Panc1 (cell line): ENCODE results near the gene DGKD. TPM values are rescaled to one million over a fixed set of nuclear protein-coding genes. Genes with fewer than 3 reads are reported as not detected.

Experiments used
- ATAC-seq: fragments of 200-7000 bp; cut with Tn5 transposase; 2 replicates; pipeline ENCODE4 v1.9.1; 2020; ENCODE audit warnings: mild to moderate bottlenecking, moderate library complexity
- BruUV-seq: library from RNA; stranded (reverse); fragments of 400-500 nt; replicated peaks from 2 replicates; lab custom pipeline; 2021; lab: Mats Ljungman, UMichigan
- CTCF ChIA-PET: fragments of 300-600 bp; sonication (Branson Sonifier 250); formaldehyde crosslinking; loops from one replicate; lab custom pipeline; 2022; ENCODE audit warnings: antibody characterized with exemption; lab: Charles Lee
- POLR2A ChIA-PET: fragments of 300-600 bp; sonication (Branson Sonifier 250); formaldehyde crosslinking; loops from one replicate; lab custom pipeline; 2022; ENCODE audit warnings: antibody characterized with exemption; lab: Charles Lee
- DNase-seq: peaks from one replicate; pipeline ENCODE4 v3.0.0-alpha.2; 2010; ENCODE audit warnings: low read depth, low spot score
- H3K27ac ChIP-seq: 2 replicates; pipeline ENCODE4 v1.5.1; 2011; ENCODE audit warnings: mild to moderate bottlenecking, low read length, inconsistent platforms
- H3K27me3 ChIP-seq: fragments of 200-500 bp; sonication (Bioruptor generic); 2 replicates; pipeline ENCODE4 v1.6.0; 2014; ENCODE audit warnings: low read length, inconsistent platforms; ENCODE audit not compliant: control insufficient read depth, insufficient read depth
- H3K36me3 ChIP-seq: fragments of 200-500 bp; sonication (Bioruptor generic); 2 replicates; pipeline ENCODE4 v1.5.1; 2014; ENCODE audit warnings: inconsistent platforms, mild to moderate bottlenecking, low read length, moderate library complexity; ENCODE audit not compliant: control insufficient read depth, insufficient read depth
- H3K4me1 ChIP-seq: 2 replicates; pipeline ENCODE4 v1.5.1; 2011; ENCODE audit warnings: inconsistent platforms, mild to moderate bottlenecking, low read length, moderate library complexity; ENCODE audit not compliant: control insufficient read depth, insufficient read depth
- H3K4me3 ChIP-seq, 2 experiments: 2 replicates each; pipeline ENCODE4 v1.5.1; 2011 to 2012; ENCODE audit warnings: low read depth in 2 of 2, low read length in 2 of 2, mild to moderate bottlenecking in 2 of 2, inconsistent platforms in 1 of 2, moderate library complexity in 1 of 2
- H3K9me3 ChIP-seq: fragments of 200-500 bp; sonication (Bioruptor generic); 2 replicates; pipeline ENCODE4 v1.5.1; 2014; ENCODE audit warnings: low read depth, mild to moderate bottlenecking, inconsistent platforms, low read length, moderate library complexity; ENCODE audit not compliant: control insufficient read depth, insufficient read depth
- POLR2AphosphoS5 ChIP-seq: IDR thresholded peaks from 2 replicates; pipeline ENCODE4 v1.6.1; 2012; ENCODE audit warnings: mild to moderate bottlenecking, low read depth, low read length, moderate library complexity
- SIN3A ChIP-seq: IDR thresholded peaks from 2 replicates; pipeline ENCODE4 v1.6.1; 2012; ENCODE audit warnings: low read depth, mild to moderate bottlenecking, low read length, moderate library complexity, borderline replicate concordance; ENCODE audit not compliant: insufficient read depth
- TCF7L2 ChIP-seq: IDR thresholded peaks from 2 replicates; pipeline ENCODE4 v1.6.1; 2011; ENCODE audit warnings: mild to moderate bottlenecking, low read depth, low read length, inconsistent platforms
- in situ Hi-C: cut with HindIII; loops from 2 replicates; pipeline ENCODE4 v1.10.0; 2016; ENCODE audit warnings: low sequenced_read_pairs, low pct_unique_long_range_greater_than_20kb
- intact Hi-C: fragments of 100-400 bp; cut with micrococcal nuclease; formaldehyde crosslinking; loops from one replicate; pipeline ENCODE4 v1.10.0; 2022; ENCODE audit not compliant: unreplicated experiment
- total RNA-seq: library from RNA; stranded (reverse); gene quantifications from one replicate; pipeline ENCODE4 v1.2.1, GENCODE V29; 2021; ENCODE audit not compliant: unreplicated experiment
- TF ChIP-seq, protein P1 (sequence below), 2 experiments: IDR thresholded peaks; 2 replicates each; pipeline ENCODE4 v1.6.1; 2011 to 2012; ENCODE audit warnings: low read depth in 2 of 2, control low read depth in 1 of 2, low read length in 1 of 2, mild to moderate bottlenecking in 1 of 2, moderate library complexity in 1 of 2; ENCODE audit not compliant: insufficient read depth in 1 of 2
- TF ChIP-seq, protein P2 (sequence below): fragments of 450-650 bp; IDR thresholded peaks from 2 replicates; pipeline ENCODE4 v1.5.1; 2017; ENCODE audit warnings: mild to moderate bottlenecking

Gene DGKD
- total RNA-seq, 1 experiment from 2014 or later = 89.0 TPM

DNA sequence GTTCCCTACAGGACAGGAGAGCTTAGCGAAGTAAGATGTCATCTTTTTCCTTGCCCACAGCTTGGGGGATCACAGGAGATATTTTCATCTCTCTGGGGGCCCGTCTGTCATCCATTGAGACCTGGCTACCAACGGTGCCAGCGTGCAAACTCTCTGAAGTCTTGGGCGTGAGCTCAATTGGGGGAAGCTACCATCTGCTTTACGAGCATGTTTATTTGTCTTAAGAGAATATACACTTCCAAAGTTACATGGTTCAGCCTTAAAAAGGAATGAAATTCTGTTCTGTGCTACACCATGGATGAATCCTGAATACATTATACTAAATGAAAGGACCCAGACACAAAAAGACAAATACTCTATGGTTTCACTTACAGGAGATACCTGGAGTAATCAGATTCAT lies 33.1 kb upstream of the DGKD start:
- ATAC-seq (no peak), DNase-seq (no peak)
- Histone ChIP-seq H3K27me3 (no peaks in the 10 kb centered on the region), H3K27ac (no peak overlapping the region), H3K4me1 (no peaks in the 10 kb centered on the region), H3K9me3 (no peaks in the 10 kb centered on the region), H3K4me3 (no peak overlapping the region), H3K36me3 (no peaks in the 10 kb centered on the region)
- ChIA-PET CTCF (interaction anchor here (0.7 kb wide), 1 partner anchor 215 kb away, joined by 3 read pairs; no protein-coding TSS in a partner anchor), POLR2A (interaction anchor here (0.6 kb wide), 1 partner anchor 501 kb away, joined by 6 read pairs; no protein-coding TSS in a partner anchor)
- in situ Hi-C loops (no loop called here), intact Hi-C loops (no loop called here)
- no peak for TF ChIP-seq TCF7L2
- TF ChIP-seq, protein P1, sequence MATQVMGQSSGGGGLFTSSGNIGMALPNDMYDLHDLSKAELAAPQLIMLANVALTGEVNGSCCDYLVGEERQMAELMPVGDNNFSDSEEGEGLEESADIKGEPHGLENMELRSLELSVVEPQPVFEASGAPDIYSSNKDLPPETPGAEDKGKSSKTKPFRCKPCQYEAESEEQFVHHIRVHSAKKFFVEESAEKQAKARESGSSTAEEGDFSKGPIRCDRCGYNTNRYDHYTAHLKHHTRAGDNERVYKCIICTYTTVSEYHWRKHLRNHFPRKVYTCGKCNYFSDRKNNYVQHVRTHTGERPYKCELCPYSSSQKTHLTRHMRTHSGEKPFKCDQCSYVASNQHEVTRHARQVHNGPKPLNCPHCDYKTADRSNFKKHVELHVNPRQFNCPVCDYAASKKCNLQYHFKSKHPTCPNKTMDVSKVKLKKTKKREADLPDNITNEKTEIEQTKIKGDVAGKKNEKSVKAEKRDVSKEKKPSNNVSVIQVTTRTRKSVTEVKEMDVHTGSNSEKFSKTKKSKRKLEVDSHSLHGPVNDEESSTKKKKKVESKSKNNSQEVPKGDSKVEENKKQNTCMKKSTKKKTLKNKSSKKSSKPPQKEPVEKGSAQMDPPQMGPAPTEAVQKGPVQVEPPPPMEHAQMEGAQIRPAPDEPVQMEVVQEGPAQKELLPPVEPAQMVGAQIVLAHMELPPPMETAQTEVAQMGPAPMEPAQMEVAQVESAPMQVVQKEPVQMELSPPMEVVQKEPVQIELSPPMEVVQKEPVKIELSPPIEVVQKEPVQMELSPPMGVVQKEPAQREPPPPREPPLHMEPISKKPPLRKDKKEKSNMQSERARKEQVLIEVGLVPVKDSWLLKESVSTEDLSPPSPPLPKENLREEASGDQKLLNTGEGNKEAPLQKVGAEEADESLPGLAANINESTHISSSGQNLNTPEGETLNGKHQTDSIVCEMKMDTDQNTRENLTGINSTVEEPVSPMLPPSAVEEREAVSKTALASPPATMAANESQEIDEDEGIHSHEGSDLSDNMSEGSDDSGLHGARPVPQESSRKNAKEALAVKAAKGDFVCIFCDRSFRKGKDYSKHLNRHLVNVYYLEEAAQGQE (IDR thresholded peaks at IDR 0.05; ENCODE audit: insufficient read depth in 1 of 2, low read depth in 2 of 2, low read length in 1 of 2) = no peak
- BruUV-seq = no TSS peak

DNA sequence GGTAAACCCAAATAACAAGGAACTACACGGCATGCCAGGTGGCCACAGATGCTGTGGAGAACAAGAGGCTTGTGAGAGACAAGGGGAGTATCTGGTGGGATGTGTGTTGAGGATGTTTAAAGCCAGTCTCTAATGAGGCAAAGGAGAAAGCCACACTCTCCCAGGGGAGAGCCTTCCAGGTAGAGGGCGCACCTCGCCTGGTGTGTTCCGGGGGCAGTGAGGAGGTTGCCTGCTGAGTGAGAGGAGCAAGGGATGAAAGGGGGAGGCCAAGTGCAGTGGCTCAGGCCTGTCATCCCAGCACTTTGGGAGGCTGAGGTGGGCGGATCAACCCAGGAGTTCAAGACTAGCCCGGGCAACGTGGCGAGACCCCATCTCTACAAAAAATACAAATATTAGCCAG lies 30.4 kb upstream of the DGKD start:
- Histone ChIP-seq H3K27me3 (no peaks in the 10 kb centered on the region), H3K4me3 (no peak overlapping the region), H3K27ac (no peak overlapping the region), H3K9me3 (no peaks in the 10 kb centered on the region), H3K4me1 (no peaks in the 10 kb centered on the region), H3K36me3 (no peaks in the 10 kb centered on the region)
- no peak for TF ChIP-seq SIN3A
- TF ChIP-seq TCF7L2 = no peak
- TF ChIP-seq, protein P2, sequence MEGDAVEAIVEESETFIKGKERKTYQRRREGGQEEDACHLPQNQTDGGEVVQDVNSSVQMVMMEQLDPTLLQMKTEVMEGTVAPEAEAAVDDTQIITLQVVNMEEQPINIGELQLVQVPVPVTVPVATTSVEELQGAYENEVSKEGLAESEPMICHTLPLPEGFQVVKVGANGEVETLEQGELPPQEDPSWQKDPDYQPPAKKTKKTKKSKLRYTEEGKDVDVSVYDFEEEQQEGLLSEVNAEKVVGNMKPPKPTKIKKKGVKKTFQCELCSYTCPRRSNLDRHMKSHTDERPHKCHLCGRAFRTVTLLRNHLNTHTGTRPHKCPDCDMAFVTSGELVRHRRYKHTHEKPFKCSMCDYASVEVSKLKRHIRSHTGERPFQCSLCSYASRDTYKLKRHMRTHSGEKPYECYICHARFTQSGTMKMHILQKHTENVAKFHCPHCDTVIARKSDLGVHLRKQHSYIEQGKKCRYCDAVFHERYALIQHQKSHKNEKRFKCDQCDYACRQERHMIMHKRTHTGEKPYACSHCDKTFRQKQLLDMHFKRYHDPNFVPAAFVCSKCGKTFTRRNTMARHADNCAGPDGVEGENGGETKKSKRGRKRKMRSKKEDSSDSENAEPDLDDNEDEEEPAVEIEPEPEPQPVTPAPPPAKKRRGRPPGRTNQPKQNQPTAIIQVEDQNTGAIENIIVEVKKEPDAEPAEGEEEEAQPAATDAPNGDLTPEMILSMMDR = no peak
- no peak for TF ChIP-seq POLR2AphosphoS5
- TF ChIP-seq, protein P1 (IDR thresholded peaks at IDR 0.05; ENCODE audit: insufficient read depth in 1 of 2, low read depth in 2 of 2, low read length in 1 of 2) = no peak
- CTCF ChIA-PET = no interaction called here
- ATAC-seq = no peak
- DNase-seq = no peak
- no TSS peak for BruUV-seq
- in situ Hi-C loops = no loop called here
- intact Hi-C loops = no loop called here
- POLR2A ChIA-PET = no interaction called here
